Amniotic stem cell (primary cell): Measurements from ENCODE around the gene TAS2R10.
"Not testable (repeated sequence)": the region's sequence is repeated elsewhere in the genome, so short reads cannot be mapped to it uniquely, and the experiment has no call there.

Source experiments
- DNase-seq: peaks from one replicate; lab custom pipeline; 2025; lab: John Stamatoyannopoulos, UW

TAS2R10 gene, protein sequence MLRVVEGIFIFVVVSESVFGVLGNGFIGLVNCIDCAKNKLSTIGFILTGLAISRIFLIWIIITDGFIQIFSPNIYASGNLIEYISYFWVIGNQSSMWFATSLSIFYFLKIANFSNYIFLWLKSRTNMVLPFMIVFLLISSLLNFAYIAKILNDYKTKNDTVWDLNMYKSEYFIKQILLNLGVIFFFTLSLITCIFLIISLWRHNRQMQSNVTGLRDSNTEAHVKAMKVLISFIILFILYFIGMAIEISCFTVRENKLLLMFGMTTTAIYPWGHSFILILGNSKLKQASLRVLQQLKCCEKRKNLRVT

DNA sequence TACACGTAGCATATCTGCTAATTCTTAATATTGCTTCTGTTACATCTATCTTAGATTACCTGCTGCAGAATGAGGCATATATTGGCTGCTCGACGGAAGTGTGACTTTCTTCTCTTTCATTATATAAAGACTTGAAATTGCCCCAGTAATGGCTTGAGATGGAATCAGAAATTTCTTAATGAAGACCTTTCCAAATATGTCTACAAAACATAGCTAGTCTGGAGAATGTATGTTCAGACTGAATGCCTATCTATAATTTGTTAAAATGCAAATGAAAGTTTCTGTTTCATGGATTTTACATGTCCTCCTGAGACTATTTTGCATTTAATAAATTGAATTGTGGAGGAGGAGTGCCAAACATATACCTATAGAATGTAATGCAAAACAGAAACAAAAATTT is at the start of gene TAS2R10:
Gene TAS2R10, minus strand, starts transcription at position 101 of the 400 bp plus-strand sequence. Its CDS starts 89 bp downstream, at position 12.
- no peak for DNase-seq

DNA sequence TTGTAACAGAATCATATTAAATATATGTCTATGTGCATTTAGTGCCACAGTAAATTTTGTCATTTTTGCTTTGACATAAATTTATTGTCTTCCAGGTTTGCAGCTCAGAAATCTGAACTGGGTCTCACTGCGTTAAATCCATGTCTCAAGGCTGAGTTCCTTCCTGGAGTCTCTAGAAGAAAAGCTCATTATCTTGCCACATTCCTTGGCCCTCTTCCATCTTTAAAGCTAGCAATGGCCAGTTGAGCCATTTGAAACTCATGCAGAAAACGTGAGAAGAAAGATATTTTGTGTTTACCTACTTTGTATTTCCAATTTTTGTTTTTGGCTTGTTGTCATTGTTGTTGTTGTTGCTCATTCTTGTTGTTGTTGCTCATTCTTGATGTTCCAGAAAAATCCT is 47.2 kb upstream of the TAS2R10 start:
- DNase-seq = no peak

DNA sequence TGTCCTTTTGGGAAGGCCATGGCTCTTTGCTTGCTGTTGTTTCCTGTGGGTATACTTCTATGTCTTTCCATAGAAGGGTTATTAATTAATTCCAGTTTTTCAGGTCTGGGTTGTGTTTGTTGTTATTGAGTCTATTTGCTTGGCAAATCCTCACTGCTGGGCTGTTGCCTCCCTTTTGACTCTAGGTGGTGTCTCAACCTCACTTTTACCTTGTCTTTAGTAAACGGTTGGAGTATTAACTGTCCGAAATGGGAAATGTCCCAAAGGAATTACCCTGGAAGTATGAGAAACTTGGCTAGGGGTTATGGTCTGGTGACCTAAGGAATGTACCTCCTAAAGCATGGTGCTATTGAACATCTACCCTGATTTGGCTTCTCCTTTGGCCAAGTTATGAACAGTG is 41.2 kb upstream of the TAS2R10 start:
- no peak for DNase-seq

DNA sequence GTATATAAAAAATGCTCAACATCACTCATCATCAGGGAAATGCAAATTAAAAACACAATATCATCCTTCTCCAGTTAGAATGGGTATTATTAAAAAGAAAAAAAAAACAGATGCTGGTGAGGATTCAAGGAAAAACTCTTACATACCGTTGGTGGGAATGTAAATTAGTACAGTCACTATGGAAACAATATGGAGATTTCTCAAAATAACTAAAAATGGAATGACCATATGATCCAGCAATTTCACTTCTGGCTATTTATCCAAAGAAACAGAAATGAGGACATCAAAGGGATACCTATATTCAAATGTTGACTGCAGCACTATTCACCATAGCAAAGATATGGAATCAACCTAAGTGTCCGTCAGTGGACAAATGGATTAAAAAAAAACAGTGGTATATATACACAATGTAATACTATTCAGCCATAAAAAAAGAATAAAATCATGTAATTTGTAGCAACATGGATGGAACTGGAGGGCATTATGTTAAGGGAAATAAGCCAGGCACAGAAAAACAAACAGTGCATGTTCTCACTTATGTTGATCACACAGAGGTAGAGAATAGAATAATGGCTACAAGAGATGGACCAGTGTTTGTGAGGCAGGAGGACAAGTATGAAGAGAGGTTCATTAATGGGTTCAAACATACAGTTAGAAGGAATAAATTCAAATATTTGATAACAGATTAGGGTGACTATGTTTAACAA is 37.5 kb upstream of the TAS2R10 start:
- no peak for DNase-seq

DNA sequence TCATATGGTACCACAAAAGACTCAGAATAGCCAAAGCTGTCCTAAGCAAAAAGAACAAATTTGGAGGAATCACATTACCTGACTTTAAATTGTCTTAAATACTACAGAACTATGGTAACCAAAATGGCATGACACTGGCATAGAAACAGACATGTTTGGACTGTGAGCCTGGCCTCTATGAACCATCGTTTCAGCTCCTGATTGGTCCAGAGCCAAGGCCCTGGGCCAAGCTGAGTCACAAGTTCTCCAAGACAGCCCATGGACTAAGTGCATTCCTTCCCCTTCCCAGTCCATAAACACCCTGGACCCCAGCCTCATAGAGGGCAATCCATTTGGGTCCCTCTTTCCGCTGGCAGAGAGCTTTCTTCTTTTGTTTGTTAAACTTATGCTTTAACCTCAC is 35.2 kb upstream of the TAS2R10 start:
- no peak for DNase-seq

DNA sequence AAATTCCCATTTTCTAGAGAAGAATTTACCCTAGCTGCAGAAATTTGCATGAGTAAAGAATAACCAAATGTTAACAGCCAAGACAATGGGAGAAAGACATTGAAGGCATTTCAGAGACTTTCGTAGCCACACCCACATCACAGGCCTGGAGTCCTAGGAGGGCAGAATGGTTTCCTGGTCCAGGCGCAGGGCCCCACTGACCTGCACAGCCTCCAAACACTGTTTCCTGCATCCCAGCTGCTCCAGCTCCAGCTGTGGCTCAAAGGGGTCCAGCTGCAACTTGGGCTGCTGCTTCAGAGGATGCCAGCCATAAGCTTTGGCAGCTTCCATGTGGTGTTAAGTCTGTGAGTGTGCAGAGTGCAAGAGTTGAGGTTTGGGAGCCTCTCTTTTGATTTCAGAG is 29.6 kb upstream of the TAS2R10 start:
- no peak for DNase-seq

DNA sequence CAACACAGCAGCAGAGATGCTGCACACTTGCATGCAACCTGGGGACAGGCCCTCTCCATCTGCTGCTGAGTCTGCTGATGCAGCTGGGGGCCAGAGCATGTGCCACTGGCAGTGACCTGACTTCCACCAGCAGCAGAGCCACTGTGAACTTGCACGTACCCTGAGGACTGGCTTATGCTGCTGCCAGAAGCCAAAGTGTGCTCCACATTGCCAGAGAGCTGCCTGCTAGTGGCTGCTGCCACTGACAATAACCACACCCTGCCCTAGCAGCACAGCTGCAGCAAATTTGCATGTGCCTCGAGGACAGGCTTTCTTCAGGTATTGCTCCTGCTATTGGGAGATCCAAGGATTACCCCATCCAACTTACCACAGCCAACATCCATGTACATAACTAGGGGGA is 27.6 kb upstream of the TAS2R10 start:
- DNase-seq = no peak

DNA sequence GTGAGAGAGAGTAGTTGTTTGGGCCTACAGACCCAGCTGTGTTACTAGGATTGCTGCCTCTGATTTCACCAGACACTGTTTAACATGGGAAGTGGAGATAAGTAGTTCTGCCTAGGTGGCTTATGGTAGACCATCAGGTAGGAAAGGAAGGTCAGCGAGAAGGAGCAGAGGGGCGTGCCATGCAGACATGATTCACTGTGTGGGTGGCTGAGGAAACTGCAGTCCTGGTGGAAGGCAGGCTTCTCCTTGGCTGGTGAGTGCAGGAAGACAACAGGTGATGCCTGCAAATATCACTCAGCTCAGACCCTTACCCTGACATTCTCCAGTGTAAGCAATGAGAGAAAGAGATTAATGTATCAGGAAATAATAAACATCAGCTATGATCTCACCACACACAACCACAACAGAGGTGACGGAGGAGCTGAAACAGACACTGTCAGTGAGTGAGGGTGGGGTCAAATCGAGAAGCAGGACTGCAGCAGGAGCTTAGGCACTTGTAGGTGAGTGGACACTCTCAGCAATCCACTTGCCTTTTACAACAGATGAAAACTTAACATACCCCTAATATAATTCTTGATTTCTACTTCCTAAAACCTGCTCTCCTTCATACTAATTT is 25.2 kb upstream of the TAS2R10 start:
- DNase-seq = no peak

DNA sequence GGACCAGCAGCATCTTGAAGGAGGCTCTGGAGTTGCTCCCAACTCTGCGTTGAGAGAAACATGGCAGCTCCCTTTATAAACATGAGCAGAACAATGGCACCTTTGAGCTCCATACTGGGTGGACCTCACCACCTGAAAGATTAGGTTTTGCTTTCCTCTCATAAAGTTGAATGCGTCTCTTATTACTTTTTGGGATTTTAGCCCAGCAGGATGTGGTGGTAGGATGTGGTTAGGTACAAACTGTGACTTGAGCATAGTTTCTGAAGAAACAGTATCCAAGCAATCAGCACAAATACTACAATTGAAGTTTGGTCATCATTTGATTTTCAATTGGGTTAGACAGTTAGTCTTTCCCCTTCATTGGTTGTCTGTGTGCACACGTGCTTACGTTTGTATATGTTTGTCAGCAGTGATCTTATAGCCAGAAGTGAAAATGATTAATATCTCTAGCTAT is 23.3 kb upstream of the TAS2R10 start, which contains the start of gene PRR4:
Gene PRR4, minus strand, starts transcription at position 51 of the 454 bp plus-strand sequence. Its CDS starts 38 bp downstream, at position 13.
- no peak for DNase-seq

DNA sequence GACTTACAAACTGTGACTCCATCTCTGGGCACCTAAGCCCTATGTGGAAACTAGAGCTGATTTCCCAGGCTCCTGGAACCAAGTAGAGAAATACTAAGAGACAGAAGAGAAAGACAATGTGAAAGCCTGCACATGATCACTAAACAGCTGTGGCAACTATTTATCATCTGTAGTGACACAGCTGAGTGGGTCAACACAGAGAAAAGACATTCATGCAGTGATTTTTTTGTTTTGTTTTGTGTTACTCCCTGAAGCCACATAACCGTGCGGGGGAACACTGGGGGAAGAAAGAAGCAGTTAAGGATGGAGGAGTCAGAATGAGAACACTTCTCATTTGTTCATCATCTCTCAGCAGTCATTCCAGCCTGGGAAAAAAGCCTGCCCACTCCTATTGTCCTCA is 21.6 kb upstream of the TAS2R10 start:
- DNase-seq = no peak

DNA sequence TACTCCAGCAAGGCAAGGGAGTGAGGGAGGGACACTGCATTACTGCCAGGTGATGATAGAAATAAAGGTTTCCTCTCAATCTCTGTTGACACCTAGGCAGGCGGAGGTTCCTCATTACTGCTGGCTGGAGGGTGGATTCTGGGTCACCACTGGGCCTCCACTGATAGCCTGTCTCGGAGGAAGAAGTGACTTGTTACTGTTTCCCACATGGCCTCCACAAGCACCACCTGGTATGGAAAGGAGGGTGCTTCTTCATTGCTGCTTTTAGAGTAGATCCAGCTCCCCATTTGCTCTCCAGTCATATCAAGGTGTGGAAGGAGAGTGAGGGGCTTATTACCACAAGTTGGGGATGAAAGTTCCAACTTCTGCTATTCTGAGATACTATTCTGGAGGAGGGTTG is 16.7 kb upstream of the TAS2R10 start:
- no peak for DNase-seq

DNA sequence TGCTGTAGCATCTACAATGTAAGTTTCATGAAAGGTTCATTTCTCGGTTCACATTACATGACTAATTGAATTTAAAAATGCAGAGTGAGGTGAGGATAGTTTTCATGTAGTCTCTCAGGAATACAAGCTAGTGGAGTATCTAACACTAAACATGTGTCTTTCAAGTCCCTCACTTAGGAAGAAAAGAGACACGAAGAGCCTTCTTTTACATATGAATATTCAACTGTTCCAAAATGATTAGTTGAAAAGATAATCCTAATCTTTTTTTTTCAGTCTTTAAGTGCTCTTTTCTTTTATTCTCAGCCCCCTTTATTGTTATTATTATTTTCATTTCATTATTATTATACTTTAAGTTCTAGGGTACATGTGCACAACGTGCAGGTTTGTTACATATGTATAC is 12.3 kb upstream of the TAS2R10 start:
- DNase-seq = no peak

DNA sequence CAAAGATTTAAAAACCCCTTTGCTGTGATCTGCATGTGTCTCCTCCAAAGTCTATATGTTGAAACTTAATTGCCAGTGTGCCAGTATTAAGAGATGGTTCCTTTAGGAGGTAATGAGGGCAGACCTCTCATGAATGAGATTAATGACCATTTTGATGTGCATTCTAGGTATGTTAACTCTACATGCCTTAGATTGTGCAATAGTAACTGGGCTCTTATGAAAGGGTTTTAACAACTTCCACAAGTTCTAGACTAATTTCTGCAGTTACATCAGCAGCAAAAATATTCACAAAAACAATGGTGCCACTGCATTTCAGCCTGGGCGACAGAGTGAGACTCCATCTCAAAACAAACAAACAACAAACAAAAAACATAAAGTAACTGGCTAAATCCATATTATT is 3.8 kb upstream of the TAS2R10 start:
- no peak for DNase-seq

DNA sequence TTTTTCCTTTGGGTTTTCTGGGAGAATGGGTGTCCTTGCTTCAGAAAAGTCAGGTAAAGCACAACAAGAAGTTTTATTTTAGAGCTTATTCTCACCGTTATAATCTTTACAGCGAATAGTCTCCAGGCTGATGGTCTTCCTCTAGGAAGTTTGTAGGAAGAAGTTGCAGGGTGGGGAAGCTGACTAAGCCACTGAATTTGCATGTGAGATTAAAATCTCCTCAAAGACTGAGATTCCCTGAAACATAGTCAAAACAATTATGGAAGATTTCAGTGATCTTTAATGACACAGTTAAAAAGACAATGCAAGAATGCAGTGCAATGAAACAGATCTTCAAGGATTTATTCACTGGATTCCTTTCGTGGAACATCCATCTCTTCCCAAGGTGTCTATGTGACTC is 1.2 kb downstream of the TAS2R10 start:
- no peak for DNase-seq

DNA sequence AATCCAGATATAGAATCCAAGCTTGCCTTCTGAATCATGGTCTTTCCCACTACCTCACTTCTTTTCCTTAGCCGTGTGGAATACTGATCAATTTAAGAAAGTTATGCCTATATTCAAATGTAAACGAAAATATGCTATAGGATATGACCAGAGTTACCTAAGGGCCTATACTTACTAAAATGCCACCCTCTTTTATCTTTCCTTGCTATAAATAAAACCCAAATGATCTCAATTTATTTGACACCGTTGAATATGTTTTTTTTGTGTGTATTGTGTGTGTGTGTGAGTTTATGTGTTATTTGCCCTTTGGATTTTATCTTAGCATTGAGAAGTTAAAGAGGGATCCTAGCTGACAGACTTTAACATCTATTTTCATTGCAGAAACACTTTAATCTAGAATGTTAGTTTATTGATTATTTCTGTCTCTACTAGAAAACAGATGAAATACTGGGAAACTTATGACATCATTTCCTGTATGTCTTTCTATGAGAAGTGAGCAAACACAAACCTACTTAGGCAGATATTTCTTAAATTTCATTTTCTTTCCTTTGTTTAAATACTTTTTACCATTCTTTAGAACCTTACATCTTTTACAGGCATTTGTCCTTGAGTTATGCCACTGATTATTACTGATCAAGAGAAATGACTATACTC is 14.1 kb downstream of the TAS2R10 start:
- DNase-seq = no peak

DNA sequence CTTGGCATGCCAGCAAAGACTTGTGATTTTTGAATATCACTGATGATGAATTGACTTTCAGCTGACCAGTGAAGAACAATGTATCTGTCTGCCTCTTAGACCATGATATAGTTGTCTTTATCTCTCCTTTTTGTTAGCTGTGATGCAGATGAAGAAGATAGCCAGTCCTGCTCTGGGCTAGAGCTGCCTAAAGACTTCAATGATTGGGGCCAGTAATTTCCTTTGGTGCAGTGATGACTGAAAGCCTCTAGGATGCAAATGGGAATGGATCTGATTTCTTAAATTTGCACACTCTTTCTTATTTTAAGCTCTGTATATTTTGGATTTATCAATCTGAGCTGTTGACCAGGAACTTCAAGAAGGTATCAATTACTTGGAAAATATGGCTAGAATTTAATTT is 16.1 kb downstream of the TAS2R10 start, which contains the start of gene TAS2R9:
Gene TAS2R9, minus strand, starts transcription at position 101 of the 400 bp plus-strand sequence. Its CDS starts 93 bp downstream, at position 8.
- no peak for DNase-seq

DNA sequence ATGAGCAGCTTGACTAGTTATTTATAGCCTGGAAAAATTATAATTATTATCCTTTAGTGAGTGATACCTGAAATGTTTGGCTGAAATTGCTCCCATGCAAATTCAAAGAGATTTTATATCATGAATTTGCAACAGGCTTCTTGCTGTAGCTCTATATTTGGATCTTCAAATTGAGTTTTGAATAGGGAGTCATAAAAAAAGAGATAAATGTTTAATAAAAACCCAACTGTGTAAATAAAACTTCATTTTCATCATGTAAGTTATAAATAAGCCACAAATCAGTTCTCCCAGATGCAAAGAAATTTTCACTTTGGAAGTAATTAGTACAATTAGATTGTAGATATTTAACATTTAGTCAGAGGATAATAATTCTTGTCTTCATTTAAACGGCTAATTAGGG is 19.0 kb downstream of the TAS2R10 start, which contains the start of gene TAS2R8:
Gene TAS2R8, minus strand, starts transcription at position 101 of the 400 bp plus-strand sequence. CDS start 306 bp downstream, outside the sequence.
- DNase-seq = no peak

DNA sequence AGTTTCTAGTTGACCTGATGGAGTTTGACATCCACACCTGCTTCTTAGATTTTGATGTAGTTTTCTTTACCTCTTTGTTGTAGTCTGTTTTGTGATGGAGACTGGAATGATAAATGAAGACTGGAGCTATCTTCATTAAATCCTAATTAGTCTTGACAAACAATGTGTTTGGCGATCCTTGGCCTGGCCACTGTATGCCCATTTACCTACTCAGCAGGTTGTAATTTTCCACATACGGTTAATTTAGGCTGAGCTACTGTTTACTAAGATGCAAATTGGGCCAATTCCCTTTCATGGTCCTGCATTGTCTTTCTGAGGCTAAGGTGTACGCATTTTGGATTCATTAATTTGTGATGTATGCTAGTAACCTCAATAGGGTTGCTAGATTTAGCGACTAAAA is 23.6 kb downstream of the TAS2R10 start, which contains the start of gene TAS2R7:
Gene TAS2R7, minus strand, starts transcription at position 41 of the 400 bp plus-strand sequence. CDS start 57 bp downstream, outside the sequence.
- DNase-seq = no peak

DNA sequence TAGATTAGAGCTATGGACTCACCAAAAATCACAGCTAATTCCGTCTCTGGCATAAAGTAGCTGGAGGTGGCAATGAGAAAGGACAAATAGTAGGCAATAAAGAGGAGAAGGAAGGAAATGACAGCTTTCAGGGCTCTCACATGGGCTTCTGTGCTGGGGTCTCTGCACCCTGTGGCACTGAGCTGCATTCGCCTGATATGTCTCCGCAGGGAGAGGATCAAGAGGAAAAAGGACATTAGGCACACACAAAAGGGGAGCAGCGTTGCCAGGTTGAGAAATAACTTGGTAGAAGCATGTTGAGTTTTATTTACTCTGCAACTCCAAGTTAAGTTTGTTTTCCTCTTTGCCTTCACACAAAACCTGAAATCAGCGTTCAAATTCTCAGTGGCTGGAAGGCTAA is 24.4 kb downstream of the TAS2R10 start:
- no peak for DNase-seq

DNA sequence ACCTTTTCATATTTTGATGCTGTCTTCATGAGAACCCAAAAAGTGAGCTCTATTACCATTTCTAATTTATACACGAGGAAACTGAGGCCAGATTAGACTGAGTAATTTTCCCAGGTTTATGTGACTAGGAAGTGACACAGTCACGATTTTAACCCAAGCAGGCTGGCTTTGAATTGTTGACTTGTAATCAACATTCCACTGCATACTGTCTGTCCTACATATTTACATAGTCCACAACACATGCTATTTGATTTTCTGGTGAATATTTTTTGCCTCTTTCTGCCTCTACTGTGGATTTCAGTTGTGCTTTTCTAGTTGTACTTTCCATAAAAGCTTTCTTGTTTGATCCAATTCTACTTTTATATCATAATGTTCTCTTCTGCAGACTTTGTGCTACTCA is 31.9 kb downstream of the TAS2R10 start:
- no peak for DNase-seq

DNA sequence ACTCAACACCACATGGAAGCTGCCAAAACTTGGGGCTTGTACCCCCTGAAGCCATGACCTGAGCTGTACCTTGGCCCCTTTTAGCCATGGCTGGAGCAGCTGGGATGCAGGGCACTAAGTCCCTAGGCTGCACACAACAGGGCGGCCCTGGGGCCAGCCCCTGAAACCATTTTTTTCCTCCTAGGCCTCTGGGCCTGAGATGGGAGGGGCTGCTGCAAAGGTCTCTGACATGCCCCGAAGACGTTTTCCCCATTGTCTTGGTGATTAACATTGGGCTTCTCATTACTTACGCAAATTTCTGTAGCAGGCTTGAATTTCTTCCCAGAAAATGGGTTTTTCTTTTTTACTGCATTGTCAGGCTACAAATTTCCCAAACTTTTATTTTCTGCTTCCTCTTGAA is 34.4 kb downstream of the TAS2R10 start:
- not testable (repeated sequence) for DNase-seq

DNA sequence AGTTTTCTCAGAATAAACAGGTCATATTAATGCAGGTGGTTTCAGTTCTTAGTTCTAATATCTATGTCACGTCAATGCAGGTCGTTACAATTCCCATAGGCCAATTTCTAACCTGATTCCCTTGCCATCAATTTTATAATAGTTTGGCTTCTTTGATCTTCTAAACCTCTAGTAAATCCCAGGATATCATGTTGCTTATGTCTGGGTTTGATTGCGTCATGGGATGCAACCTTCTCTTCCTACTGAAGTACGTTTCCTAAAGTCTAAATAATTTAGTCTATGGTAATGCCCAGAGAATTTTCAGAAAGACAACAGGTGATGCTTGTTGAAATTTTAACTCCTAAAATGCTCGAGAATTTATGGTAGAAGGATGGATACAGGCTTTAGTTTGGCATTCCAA is 42.9 kb downstream of the TAS2R10 start:
- no peak for DNase-seq
